AG04450 (cell line): ENCODE data around the gene ENOX1. TPM values are rescaled to one million over a fixed set of nuclear protein-coding genes. Genes with fewer than 3 reads are reported as not detected.

ENCODE experiments used
- CTCF ChIA-PET: fragments of 300-600, 350-600 bp; formaldehyde crosslinking; extraction: SDS; loops from one replicate; lab custom pipeline; 2022; ENCODE audit warnings: antibody characterized with exemption, inconsistent platforms; lab: Charles Lee
- POLR2A ChIA-PET: fragments of 350-600 bp; formaldehyde crosslinking; extraction: SDS; loops from one replicate; lab custom pipeline; 2021; ENCODE audit warnings: antibody characterized with exemption, inconsistent platforms; lab: Yijun Ruan, JAX
- DNase-seq: peaks from one replicate; pipeline ENCODE4 v3.0.0-alpha.2; 2011; ENCODE audit warnings: low read depth, low spot score
- H3K27ac ChIP-seq: one replicate; pipeline ENCODE4 v1.5.1; 2012; ENCODE audit warnings: low read depth, low read length, control low read depth
- H3K27me3 ChIP-seq: one replicate; pipeline ENCODE4 v1.6.0; 2012; ENCODE audit warnings: low read length; ENCODE audit not compliant: control insufficient read depth, insufficient read depth
- H3K4me3 ChIP-seq: 2 replicates; pipeline ENCODE4 v1.5.1; 2011; ENCODE audit warnings: mild to moderate bottlenecking, low read depth, low read length, control low read depth
- H3K9me3 ChIP-seq: 2 replicates; pipeline ENCODE4 v1.5.1; 2012; ENCODE audit warnings: low read length; ENCODE audit not compliant: control insufficient read depth, insufficient read depth
- CTCF ChIP-seq: IDR thresholded peaks from 2 replicates; pipeline ENCODE4 v1.5.1; 2011; ENCODE audit warnings: low read depth, low read length, control low read depth, inconsistent platforms
- polyA plus RNA-seq: library from polyadenylated mRNA; depleted of rRNA; stranded (reverse); fragments of >200 nt; gene quantifications from 2 replicates; pipeline ENCODE4 v1.2.3, GENCODE V29; 2011

ENOX1 gene
- polyA plus RNA-seq, 1 experiment = 3.9 TPM

- POLR2A ChIA-PET = no interaction called here
- TF ChIP-seq CTCF = no peak
- H3K4me3 ChIP-seq = no peak overlapping the region
- no peak for DNase-seq
- no peak overlapping the region for H3K27ac ChIP-seq
- peaks cover 2% of the 10 kb centered on the region for H3K27me3 ChIP-seq
- H3K9me3 ChIP-seq = no peaks in the 10 kb centered on the region
- CTCF ChIA-PET = interaction anchor here (0.5 kb wide), 1 partner anchor 34 kb away, joined by 4 read pairs; no protein-coding TSS in a partner anchor
Measured at GRCh38 chr13:43444081-43444480, 342.7 kb downstream of the ENOX1 start.

GRCh38 chr13:43441899-43442499 is 344.8 kb downstream of the ENOX1 start:
- H3K9me3 ChIP-seq = no peaks in the 10 kb centered on the region
- no peak for DNase-seq
- no peak for TF ChIP-seq CTCF
- CTCF ChIA-PET = no interaction called here
- H3K27ac ChIP-seq = no peak overlapping the region
- no peak overlapping the region for H3K4me3 ChIP-seq
- peaks cover 2% of the 10 kb centered on the region for H3K27me3 ChIP-seq
- POLR2A ChIA-PET = no interaction called here

GRCh38 chr13:43441464-43441863 is 345.3 kb downstream of the ENOX1 start:
- DNase-seq = no peak
- POLR2A ChIA-PET = no interaction called here
- CTCF ChIA-PET = no interaction called here
- Histone ChIP-seq H3K4me3 (no peak overlapping the region), H3K9me3 (no peaks in the 10 kb centered on the region), H3K27ac (no peak overlapping the region), H3K27me3 (no peaks in the 10 kb centered on the region)
- no peak for TF ChIP-seq CTCF

- Histone ChIP-seq H3K9me3 (no peaks in the 10 kb centered on the region), H3K27me3 (no peaks in the 10 kb centered on the region), H3K27ac (no peak overlapping the region), H3K4me3 (no peak overlapping the region)
- CTCF ChIA-PET = no interaction called here
- POLR2A ChIA-PET = no interaction called here
- DNase-seq = no peak
- TF ChIP-seq CTCF = no peak
Measured at GRCh38 chr13:43434191-43434590, 352.6 kb downstream of the ENOX1 start.

- H3K27me3 ChIP-seq = no peaks in the 10 kb centered on the region
- H3K27ac ChIP-seq = no peak overlapping the region
- no peak for TF ChIP-seq CTCF
- H3K4me3 ChIP-seq = no peak overlapping the region
- no peaks in the 10 kb centered on the region for H3K9me3 ChIP-seq
- DNase-seq = no peak
- CTCF ChIA-PET = no interaction called here
- POLR2A ChIA-PET = no interaction called here
Measured at GRCh38 chr13:43433691-43434141, 353.1 kb downstream of the ENOX1 start.
